COLO668 (cell line): Measurements from ENCODE around the gene DZIP3.
A peak's percentile ranks its signal among the peaks of the same experiment; 100 is the strongest.
"Not testable (repeated sequence)": the region's sequence is repeated elsewhere in the genome, so short reads cannot be mapped to it uniquely, and the experiment has no call there.

Source experiments
- DNase-seq: peaks from one replicate; lab custom pipeline; 2025; ENCODE audit not compliant: unreplicated experiment; lab: John Stamatoyannopoulos, UW

Gene DZIP3

DNA sequence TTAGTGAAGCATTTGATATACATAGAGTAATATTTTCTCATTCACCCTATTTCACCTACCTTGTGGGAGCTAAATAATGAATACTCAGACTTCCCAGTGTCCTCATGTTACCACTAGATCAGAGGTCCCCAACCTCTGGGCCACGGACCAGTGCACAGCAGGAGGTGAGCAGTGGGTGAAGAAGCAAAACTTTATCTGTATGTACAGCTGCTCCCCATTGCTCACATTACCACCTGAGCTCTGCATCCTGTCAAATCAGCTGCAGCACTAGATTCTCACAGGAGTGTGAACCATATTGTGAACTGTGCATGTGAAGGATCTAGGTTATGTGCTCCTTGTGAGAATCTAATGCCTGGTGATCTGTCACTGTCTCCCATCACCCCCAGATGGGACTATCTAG lies 88.3 kb downstream of the DZIP3 start:
- peak; percentile 15 for DNase-seq

DNA sequence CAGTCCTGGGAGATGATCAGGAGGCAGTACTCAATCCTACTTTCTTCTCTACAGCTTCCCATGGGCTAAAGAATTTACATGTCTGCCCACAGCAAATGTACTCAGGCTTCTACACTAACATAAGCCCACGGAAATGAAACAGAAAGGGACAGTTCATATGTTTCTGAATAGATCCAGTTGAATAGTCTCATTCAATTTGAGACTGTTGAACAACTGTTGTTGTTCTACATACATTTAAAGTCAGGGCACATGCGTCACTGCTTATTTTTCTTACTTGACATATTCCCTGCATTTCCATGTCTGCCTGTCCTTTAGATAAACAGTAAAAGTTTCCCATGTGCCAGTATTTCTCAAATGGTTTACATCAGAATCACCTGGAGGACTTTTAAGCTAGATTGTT lies 102.8 kb downstream of the DZIP3 start:
- not testable (repeated sequence) for DNase-seq

DNA sequence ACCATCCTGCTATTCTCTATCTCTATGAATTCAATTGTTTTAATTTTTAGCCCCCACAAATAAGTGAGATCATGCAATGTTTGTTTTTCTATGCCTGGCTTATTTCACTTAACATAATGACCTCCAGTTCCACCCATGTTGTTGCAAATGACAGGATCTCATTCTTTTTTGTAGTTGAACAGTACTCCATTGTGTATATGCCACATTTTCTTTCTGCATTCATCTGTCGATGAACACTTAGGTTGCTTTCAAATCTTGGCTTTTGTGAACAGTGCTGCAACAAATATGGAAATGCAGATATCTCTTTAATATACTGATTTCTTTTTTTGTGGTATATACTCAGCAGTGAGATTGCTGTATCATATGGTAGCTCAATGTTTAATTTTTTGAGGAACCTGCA lies 108.9 kb downstream of the DZIP3 start:
- no peak for DNase-seq

DNA sequence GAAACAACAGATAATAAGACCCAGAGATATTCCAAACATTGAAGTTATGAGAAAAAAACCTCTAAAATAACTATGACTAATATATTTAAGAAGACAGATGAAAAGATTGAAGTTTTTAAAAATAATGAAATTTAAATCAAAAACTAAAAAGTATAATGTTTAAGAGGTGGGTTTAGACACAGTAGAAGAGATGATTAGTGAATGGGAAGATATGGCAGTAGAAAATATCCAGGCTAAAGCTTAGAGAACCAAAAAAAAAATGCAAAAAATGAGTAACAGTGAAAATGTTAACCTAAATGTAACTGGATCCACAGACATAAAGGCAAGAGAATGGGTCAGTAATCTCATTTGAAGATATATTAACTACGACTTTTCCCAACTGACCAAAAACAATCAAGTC lies 115.5 kb downstream of the DZIP3 start:
- DNase-seq, result no peak

DNA sequence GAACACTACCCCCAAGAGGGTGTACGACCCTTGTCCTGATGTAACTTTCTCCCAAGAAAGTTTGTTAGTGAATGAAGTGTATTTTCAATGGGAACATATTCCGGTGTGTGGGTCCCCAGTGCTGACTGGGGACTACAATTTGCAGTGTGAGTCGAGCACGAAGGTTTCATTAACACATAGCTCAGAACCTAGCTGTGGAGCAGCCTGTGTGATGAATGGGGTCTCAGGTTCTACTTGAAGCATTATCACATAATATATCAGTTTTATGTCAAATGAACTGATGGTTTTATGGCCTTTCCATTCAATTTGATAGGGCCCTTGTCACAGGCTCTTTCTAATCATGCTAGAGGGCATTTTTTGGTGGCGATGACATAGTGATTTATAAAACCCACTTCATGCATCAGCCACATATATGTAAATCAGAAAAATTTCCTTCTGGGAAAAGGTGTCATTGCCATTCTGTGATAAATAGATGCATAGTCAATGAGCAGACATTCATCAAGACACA lies 123.5 kb downstream of the DZIP3 start:
- DNase-seq, result no peak

DNA sequence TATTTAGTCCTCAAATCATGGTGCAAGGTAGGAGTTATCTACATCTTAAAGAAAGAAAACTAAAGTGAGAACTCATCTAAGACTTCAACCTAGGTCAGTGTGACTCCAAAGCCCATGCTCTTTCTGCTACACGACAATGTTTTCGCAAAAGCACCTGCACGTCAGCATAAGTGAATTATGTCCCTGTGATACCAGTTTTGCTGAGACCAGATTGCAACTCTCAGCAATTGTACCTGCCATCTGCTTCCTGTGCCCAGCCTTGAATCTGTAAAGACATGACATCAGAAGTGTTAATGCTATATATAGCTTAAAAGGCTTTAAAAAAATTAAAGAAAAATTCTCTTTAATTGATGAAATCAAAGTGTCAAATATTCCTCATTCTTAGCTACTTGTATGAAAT lies 124.3 kb downstream of the DZIP3 start:
- peak; percentile 34 for DNase-seq

DNA sequence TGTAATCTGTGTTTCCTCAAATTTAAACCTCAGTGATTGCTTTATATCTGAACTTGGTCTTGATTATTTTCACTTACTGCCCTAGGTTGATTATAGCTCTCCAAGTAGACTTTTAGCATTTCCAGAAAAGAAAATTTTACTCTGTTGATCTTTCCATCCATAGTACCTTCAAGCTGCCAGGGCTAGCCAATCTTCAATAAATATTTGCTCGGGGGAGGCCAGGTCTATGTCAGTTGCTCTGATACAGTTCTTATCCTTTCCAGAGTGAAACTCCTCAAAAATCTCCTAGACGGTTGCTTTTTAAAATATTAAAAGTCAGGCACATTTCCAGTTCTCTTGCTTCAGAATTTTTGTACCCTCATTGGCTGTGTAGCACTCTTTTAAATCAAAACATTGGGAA lies 128.9 kb downstream of the DZIP3 start:
- no peak for DNase-seq

DNA sequence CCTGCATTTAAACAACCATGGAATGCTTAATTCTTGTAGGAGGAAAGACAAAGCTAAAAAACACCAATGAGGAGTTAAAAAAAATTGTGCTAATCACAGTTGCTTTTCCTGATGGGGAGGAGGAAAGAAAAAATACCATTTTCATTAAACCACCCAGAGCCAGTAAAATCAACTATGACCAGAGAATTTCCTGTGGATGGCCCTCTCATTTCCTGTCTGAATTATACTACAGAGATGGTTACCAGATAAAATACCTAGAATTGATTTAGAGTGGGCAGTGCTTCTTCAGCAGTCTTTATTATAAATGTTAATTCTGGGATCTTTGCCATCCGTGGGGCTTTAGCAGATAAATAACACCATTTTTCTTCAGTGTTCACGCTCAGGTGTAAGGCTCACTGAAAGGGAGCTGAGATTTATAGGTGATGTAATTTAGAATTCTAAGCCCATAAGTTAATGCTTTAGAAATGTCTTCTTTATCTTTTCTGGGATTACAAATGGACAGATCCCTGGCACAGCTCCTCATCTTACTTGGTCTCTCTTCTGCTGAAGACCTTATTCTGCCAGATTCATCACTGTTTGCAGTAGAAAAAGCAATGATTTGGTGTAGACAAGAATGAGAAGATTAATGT lies 129.8 kb downstream of the DZIP3 start:
- no peak for DNase-seq

DNA sequence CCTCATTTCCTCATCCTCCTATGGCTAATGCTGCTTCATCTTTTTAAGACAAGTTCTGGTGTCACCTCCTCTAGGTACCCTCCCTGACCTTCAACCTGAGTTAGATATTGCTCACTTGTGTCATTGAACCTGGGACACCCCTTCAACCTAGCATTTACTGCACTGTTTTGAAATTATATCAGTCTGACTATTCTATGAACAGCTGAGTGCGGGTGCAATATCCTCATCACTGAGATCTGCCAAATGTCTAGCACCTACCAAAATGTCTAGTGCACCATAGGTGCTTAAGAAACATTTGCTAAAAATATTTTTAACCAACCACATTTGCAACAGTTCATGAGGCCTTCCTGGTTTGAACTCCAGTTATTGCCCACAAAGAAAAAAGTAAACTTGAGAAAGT lies 133.2 kb downstream of the DZIP3 start:
- no peak for DNase-seq

DNA sequence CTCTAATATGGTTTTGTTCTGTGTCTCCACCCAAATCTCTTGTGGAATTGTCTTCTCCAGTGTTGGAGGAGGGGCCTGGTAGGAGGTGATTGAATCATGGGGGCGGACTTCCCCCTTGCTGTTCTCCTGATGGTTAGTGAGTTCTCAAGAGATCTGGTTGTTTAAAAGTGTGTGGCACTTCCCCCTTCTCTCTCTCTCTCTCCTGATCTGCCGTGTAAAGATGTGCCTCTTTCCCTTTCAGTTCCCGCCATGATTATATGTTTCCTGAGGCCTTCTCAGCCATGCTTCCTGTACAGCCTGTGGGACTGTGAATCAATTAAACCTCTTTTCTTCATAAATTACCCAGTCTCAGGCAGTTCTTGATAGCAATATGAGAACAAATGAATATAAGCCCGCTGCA lies 134.6 kb downstream of the DZIP3 start:
- no peak for DNase-seq

DNA sequence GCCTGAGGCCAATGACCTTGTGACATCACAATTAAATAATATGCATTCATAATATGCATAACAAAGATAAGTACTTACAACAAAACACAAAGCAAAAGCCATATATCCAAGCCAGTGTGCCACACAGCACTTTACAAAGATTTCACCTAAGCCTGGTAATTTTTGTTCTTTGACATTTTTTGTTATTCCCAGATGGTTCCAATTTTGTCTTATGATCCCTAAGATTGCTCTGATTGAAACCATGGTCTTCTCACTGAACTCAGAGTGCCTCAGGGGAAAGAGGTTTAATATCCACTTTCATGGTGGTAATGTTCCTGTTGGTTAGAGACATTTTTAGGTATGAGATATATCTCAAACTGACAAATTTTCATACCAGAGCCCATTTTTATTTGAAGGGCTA lies 138.6 kb downstream of the DZIP3 start:
- no peak for DNase-seq

DNA sequence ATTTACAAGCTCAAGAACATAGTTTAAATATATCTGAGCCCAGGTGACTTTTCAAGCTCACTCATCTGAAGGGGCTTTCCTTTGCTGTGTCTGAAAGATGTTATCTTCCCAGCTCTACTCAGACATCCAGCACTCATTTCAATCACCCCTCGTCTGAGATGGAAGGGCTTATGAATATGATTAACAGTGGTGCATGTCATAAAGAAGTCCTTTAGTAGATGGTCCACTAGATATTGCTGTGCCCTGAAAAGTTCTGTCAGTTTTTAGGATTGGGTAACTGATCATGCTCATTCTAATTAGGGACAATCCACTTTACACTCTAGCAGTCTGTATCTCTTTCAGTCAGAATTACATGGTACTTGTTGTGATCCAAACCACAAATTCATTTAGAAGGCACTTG lies 139.4 kb downstream of the DZIP3 start:
- no peak for DNase-seq

DNA sequence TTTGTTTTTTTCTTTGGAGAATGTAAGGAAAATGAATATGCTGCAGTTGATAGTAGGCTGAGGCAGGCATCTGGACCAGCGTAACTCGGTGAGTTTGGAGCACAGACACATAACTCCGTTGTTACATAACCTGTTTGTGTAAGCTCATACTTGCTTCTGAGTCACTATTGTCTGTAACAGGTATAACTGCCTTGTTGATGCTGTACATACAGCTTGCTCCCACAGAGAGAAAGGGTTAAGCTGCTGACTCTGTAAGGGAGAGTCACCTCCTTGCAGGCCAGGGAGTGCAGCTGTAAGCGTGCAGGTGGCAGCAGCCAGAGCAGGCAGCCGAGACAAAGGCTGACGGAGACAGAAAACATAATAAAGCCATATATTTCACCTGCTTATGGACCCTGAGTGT lies 147.3 kb downstream of the DZIP3 start:
- DNase-seq, result no peak

DNA sequence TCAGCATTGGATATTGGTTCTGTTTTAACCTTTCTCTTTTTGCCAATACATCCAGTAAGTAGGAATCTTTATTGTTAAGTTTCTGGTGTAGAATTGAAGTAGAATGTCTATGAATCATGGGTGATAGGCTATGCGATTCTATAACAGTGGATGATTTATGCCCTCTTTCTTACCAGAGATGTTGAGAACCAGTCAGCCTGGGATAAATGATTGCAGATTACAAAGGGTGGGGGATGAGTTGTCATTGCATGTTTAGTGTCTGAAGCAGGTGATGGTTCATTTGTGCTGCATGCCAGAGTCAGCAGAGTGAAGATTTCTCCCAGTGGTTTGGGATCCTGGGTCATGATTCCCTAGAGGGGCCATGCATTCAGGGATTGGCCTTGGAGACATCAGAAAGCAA lies 153.4 kb downstream of the DZIP3 start:
- DNase-seq, result no peak
